OCI-LY7 (cell line): Measurements from ENCODE around the gene WDR7. TPM values are rescaled to one million over a fixed set of nuclear protein-coding genes. Genes with fewer than 3 reads are reported as not detected.

Source experiments
- BruUV-seq: library from RNA; stranded (reverse); fragments of 400-500 nt; replicated peaks from 2 replicates; lab custom pipeline; 2021; lab: Mats Ljungman, UMichigan
- CTCF ChIA-PET: fragments of 300-600 bp; sonication (Branson Sonifier 250); formaldehyde crosslinking; loops from one replicate; lab custom pipeline; 2022; ENCODE audit warnings: antibody characterized with exemption; ENCODE audit not compliant: unreplicated experiment; lab: Charles Lee
- POLR2A ChIA-PET: fragments of 300-600 bp; sonication (Branson Sonifier 250); formaldehyde crosslinking; loops from one replicate; lab custom pipeline; 2022; ENCODE audit warnings: antibody characterized with exemption; lab: Charles Lee
- DNase-seq: peaks from one replicate; pipeline ENCODE4 v3.0.0-alpha.2; 2015; ENCODE audit warnings: low spot score
- H2AFZ ChIP-seq: fragments of 200-600 bp; sonication (generic), shearing (Covaris generic); 2 replicates; pipeline ENCODE4 v1.6.1; 2014; ENCODE audit warnings: mild to moderate bottlenecking, antibody characterized with exemption, low read length, moderate library complexity
- H3K27ac ChIP-seq: fragments of 200-600 bp; sonication (generic); 2 replicates; pipeline ENCODE4 v1.5.1; 2014; ENCODE audit warnings: mixed run types, low read depth, mild to moderate bottlenecking, moderate library complexity, low read length, inconsistent platforms; ENCODE audit not compliant: poor library complexity, severe bottlenecking
- H3K36me3 ChIP-seq: fragments of 200-600 bp; sonication (generic); 2 replicates; pipeline ENCODE4 v1.6.1; 2014; ENCODE audit warnings: mild to moderate bottlenecking, antibody characterized with exemption, low read length, moderate library complexity, mixed read lengths; ENCODE audit not compliant: insufficient read depth
- H3K4me1 ChIP-seq: fragments of 200-600 bp; sonication (generic); 2 replicates; pipeline ENCODE4 v1.5.1; 2014; ENCODE audit warnings: mild to moderate bottlenecking, low read length; ENCODE audit not compliant: insufficient read depth, poor library complexity, severe bottlenecking
- H3K4me2 ChIP-seq: fragments of 200-600 bp; sonication (generic); 2 replicates; pipeline ENCODE4 v1.6.1; 2014; ENCODE audit warnings: mild to moderate bottlenecking, low read length
- H3K4me3 ChIP-seq: fragments of 200-600 bp; sonication (generic); 2 replicates; pipeline ENCODE4 v1.5.1; 2014; ENCODE audit warnings: mild to moderate bottlenecking, low read depth, low read length; ENCODE audit not compliant: poor library complexity, severe bottlenecking
- H3K79me2 ChIP-seq: fragments of 200-600 bp; sonication (generic); 2 replicates; pipeline ENCODE4 v1.6.1; 2016; ENCODE audit warnings: low read depth, mild to moderate bottlenecking, low read length, moderate library complexity, mixed read lengths; ENCODE audit not compliant: insufficient read depth
- H3K9me2 ChIP-seq: fragments of 200-600 bp; sonication (generic); 2 replicates; pipeline ENCODE4 v1.6.1; 2016; ENCODE audit warnings: mild to moderate bottlenecking, low read length, mixed read lengths; ENCODE audit not compliant: insufficient read depth
- H3K9me3 ChIP-seq: fragments of 200-600 bp; sonication (generic); 2 replicates; pipeline ENCODE4 v1.6.1; 2014; ENCODE audit warnings: mild to moderate bottlenecking, mixed run types, low read length, mixed read lengths
- H4K20me1 ChIP-seq: fragments of 200-600 bp; sonication (generic); 2 replicates; pipeline ENCODE4 v1.6.1; 2014; ENCODE audit warnings: mild to moderate bottlenecking, antibody characterized with exemption, low read length, moderate library complexity, mixed read lengths; ENCODE audit not compliant: insufficient read depth
- CTCF ChIP-seq: fragments of 200-600 bp; sonication (generic); conservative IDR thresholded peaks from 2 replicates; pipeline ENCODE4 v1.5.1; 2014; ENCODE audit warnings: mild to moderate bottlenecking, antibody characterized with exemption, low read length, moderate library complexity, mixed read lengths
- EZH2phosphoT487 ChIP-seq: fragments of 200-600 bp; sonication (generic); IDR thresholded peaks from 2 replicates; pipeline ENCODE4 v1.6.1; 2018; ENCODE audit warnings: low read depth, borderline replicate concordance, mild to moderate bottlenecking, mixed run types, antibody characterized with exemption, low read length, moderate library complexity, mixed read lengths
- intact Hi-C: fragments of 100-400 bp; cut with micrococcal nuclease; formaldehyde crosslinking; loops from one replicate; pipeline ENCODE4 v1.10.0; 2022; ENCODE audit not compliant: unreplicated experiment
- total RNA-seq, 2 experiments: library from RNA; depleted of rRNA in 1 of 2; stranded (reverse); fragments of >200 nt in 1 of 2; shearing (Covaris generic) in 1 of 2; gene quantifications; 2 replicates each; pipeline ENCODE4 v1.2.3, GENCODE V29; 2014 to 2022

WDR7 gene
- total RNA-seq, 2 experiments from 2014 or later: 13.2 to 17.1 TPM

GRCh38 chr18:56647951-56648893 lies 2.9 kb upstream of the WDR7 start:
- Histone ChIP-seq H3K4me1 (peaks cover 10% of the 10 kb centered on the region), H3K79me2 (peaks cover 17% of the 10 kb centered on the region; the same call in 1 of the 2 replicates), H3K4me2 (no peak overlapping the region), H4K20me1 (no peaks in the 10 kb centered on the region), H3K4me3 (no peak overlapping the region), H2AFZ (no peak overlapping the region), H3K9me2 (no peaks in the 10 kb centered on the region), H3K27ac (no peak overlapping the region), H3K36me3 (no peaks in the 10 kb centered on the region), H3K9me3 (no peaks in the 10 kb centered on the region)
- no peak for TF ChIP-seq CTCF
- no peak for TF ChIP-seq EZH2phosphoT487
- ChIA-PET POLR2A (interaction anchor here (0.6 to 1.4 kb wide), 2 partner anchors 8 to 1199 kb away, joined by 4 to 5 read pairs; no protein-coding TSS in a partner anchor), CTCF (no interaction called here)
- intact Hi-C loops: no loop called here
- no TSS peak for BruUV-seq
- no peak for DNase-seq

DNA sequence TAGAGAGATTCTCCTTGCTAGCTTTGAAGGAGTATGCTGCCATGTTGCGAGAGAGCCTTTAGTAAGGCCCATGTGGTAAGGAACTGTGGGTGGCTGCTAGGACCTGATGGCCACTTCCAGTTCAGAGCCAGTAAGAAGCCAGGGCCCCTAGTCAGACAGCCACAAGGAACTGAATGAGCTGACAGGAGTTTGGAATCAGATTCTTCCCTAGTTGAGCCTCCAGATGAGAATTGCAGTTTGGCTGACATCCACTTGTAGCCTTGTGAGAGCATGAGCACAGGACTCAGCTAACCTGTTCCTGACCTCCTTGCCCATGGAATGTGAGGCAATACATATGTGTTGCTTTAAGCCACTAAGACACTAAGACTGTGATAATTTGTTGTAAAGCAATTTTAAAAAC lies 1.2 kb upstream of the WDR7 start:
- no peak overlapping the region; the same call in 1 of the 2 replicates for H2AFZ ChIP-seq
- H3K79me2 ChIP-seq: peaks cover 29% of the 10 kb centered on the region
- intact Hi-C loops: no loop called here
- H4K20me1 ChIP-seq: no peaks in the 10 kb centered on the region
- H3K9me3 ChIP-seq: no peaks in the 10 kb centered on the region
- peaks cover 10% of the 10 kb centered on the region for H3K4me1 ChIP-seq
- peak overlapping the region; percentile 81; the same call in 1 of the 2 replicates for H3K4me2 ChIP-seq
- DNase-seq: no peak
- CTCF ChIA-PET: no interaction called here
- H3K36me3 ChIP-seq: no peaks in the 10 kb centered on the region; the same call in 1 of the 2 replicates
- POLR2A ChIA-PET: interaction anchor here (1.3 to 3.5 kb wide), 2 partner anchors 9 to 32 kb away, joined by 3 to 25 read pairs; no protein-coding TSS in a partner anchor
- no peak overlapping the region for H3K4me3 ChIP-seq
- no peak for TF ChIP-seq CTCF
- TF ChIP-seq EZH2phosphoT487: no peak
- no TSS peak for BruUV-seq
- no peaks in the 10 kb centered on the region for H3K9me2 ChIP-seq
- no peak overlapping the region for H3K27ac ChIP-seq
